HepG2 (cell line): ENCODE data around the gene SIK3. TPM values are rescaled to one million over a fixed set of nuclear protein-coding genes. Genes with fewer than 3 reads are reported as not detected.

Experiments
- ELF4 ChIP-seq: sonication (generic); formaldehyde crosslinking; IDR thresholded peaks from 2 replicates; pipeline ENCODE4 v1.5.0; 2020; ENCODE audit warnings: missing genetic modification reagents, mild to moderate bottlenecking, moderate library complexity, borderline replicate concordance
- FOSL1 ChIP-seq: sonication (generic); formaldehyde crosslinking; IDR thresholded peaks from 2 replicates; pipeline ENCODE4 v1.9.0; 2021; ENCODE audit warnings: missing genetic modification reagents, borderline replicate concordance
- HMG20A ChIP-seq: IDR thresholded peaks from 2 replicates; pipeline ENCODE4 v1.6.1; 2016; ENCODE audit warnings: borderline replicate concordance
- IKZF4 ChIP-seq: sonication (generic); formaldehyde crosslinking; IDR thresholded peaks from 2 replicates; pipeline ENCODE4 v1.5.1; 2020; ENCODE audit warnings: borderline replicate concordance, mild to moderate bottlenecking, low read depth, missing genetic modification reagents; ENCODE audit errors: not compliant biosample characterization
- LCORL ChIP-seq, 2 experiments: fragments of 450-650 bp in 1 of 2; sonication (generic) in 1 of 2; formaldehyde crosslinking in 1 of 2; IDR thresholded peaks; 2 replicates each; pipeline versions ENCODE4 v1.5.0 to v1.6.1; 2017 to 2020; ENCODE audit warnings: antibody characterized with exemption in 1 of 2, missing genetic modification reagents in 1 of 2
- NCOA1 ChIP-seq: sonication (generic); formaldehyde crosslinking; IDR thresholded peaks from 2 replicates; pipeline ENCODE4 v1.9.0; 2021; ENCODE audit warnings: missing genetic modification reagents
- PAF1 ChIP-seq: IDR thresholded peaks from 2 replicates; pipeline ENCODE4 v1.6.1; 2016; ENCODE audit warnings: missing genetic modification reagents, missing compliant biosample characterization
- SMARCC2 ChIP-seq: fragments of 450-650 bp; IDR thresholded peaks from 2 replicates; pipeline ENCODE4 v1.6.1; 2017; ENCODE audit warnings: antibody characterized with exemption, mild to moderate bottlenecking
- TARDBP ChIP-seq: sonication (generic); formaldehyde crosslinking; IDR thresholded peaks from 2 replicates; pipeline ENCODE4 v1.8.0; 2022; ENCODE audit warnings: mild to moderate bottlenecking, missing genetic modification reagents
- ZBTB25 ChIP-seq: IDR thresholded peaks from 2 replicates; pipeline ENCODE4 v1.6.1; 2018; ENCODE audit warnings: missing genetic modification reagents
- ZBTB34 ChIP-seq: sonication (generic); formaldehyde crosslinking; IDR thresholded peaks from 2 replicates; pipeline ENCODE4 v1.8.0; 2022; ENCODE audit warnings: mild to moderate bottlenecking, missing genetic modification reagents
- ZNF556 ChIP-seq: sonication (generic); formaldehyde crosslinking; IDR thresholded peaks from 2 replicates; pipeline ENCODE4 v1.4.0; 2020; ENCODE audit warnings: mild to moderate bottlenecking, missing genetic modification reagents, borderline replicate concordance
- ZNF562 ChIP-seq: sonication (generic); formaldehyde crosslinking; IDR thresholded peaks from 2 replicates; pipeline ENCODE4 v1.8.0; 2022; ENCODE audit warnings: missing genetic modification reagents, borderline replicate concordance
- ZNF841 ChIP-seq: sonication (generic); formaldehyde crosslinking; IDR thresholded peaks from 2 replicates; pipeline ENCODE4 v1.8.1; 2023; ENCODE audit warnings: missing genetic modification reagents, borderline replicate concordance
- polyA plus RNA-seq, 8 experiments: library from polyadenylated mRNA; depleted of rRNA in 3 of 8; stranded (reverse) in 7 of 8; unstranded in 1 of 8; fragments of >200 nt; fragmentation: Illumina TruSeq in 4 of 8; extraction: Trizol in 4 of 8; gene quantifications; 2 replicates each; pipeline versions ENCODE4 v1.2.1 to v1.2.3, GENCODE V29; 2011 to 2016; ENCODE audit warnings: low read depth in 4 of 8, missing spikeins in 1 of 8, mixed read lengths in 1 of 8; ENCODE audit not compliant: insufficient read depth in 1 of 8
- total RNA-seq, 5 experiments: library from RNA; depleted of rRNA; stranded (reverse); fragments of >200 nt; fragmentation: Illumina TruSeq; extraction: Trizol; gene quantifications; 2 replicates each; pipeline ENCODE4 v1.2.3, GENCODE V29; 2016; ENCODE audit warnings: low read depth in 1 of 5
- TF ChIP-seq, protein P1 (sequence below): IDR thresholded peaks from 2 replicates; pipeline ENCODE4 v1.6.1; 2016; ENCODE audit warnings: low read depth, missing genetic modification reagents, missing compliant biosample characterization
- TF ChIP-seq, protein P2 (sequence below): IDR thresholded peaks from 2 replicates; pipeline ENCODE4 v1.4.0; 2020; ENCODE audit warnings: mild to moderate bottlenecking, missing genetic modification reagents

SIK3 gene
- total and polyA plus RNA-seq, 2 of the 13 experiments (the other 11 are each of a cell fraction or from before 2014, with no cell fraction given), result 5.7 to 9.8 TPM

- no peak for TF ChIP-seq IKZF4 (CRISPR knock-in tag)
- TF ChIP-seq, protein P1, sequence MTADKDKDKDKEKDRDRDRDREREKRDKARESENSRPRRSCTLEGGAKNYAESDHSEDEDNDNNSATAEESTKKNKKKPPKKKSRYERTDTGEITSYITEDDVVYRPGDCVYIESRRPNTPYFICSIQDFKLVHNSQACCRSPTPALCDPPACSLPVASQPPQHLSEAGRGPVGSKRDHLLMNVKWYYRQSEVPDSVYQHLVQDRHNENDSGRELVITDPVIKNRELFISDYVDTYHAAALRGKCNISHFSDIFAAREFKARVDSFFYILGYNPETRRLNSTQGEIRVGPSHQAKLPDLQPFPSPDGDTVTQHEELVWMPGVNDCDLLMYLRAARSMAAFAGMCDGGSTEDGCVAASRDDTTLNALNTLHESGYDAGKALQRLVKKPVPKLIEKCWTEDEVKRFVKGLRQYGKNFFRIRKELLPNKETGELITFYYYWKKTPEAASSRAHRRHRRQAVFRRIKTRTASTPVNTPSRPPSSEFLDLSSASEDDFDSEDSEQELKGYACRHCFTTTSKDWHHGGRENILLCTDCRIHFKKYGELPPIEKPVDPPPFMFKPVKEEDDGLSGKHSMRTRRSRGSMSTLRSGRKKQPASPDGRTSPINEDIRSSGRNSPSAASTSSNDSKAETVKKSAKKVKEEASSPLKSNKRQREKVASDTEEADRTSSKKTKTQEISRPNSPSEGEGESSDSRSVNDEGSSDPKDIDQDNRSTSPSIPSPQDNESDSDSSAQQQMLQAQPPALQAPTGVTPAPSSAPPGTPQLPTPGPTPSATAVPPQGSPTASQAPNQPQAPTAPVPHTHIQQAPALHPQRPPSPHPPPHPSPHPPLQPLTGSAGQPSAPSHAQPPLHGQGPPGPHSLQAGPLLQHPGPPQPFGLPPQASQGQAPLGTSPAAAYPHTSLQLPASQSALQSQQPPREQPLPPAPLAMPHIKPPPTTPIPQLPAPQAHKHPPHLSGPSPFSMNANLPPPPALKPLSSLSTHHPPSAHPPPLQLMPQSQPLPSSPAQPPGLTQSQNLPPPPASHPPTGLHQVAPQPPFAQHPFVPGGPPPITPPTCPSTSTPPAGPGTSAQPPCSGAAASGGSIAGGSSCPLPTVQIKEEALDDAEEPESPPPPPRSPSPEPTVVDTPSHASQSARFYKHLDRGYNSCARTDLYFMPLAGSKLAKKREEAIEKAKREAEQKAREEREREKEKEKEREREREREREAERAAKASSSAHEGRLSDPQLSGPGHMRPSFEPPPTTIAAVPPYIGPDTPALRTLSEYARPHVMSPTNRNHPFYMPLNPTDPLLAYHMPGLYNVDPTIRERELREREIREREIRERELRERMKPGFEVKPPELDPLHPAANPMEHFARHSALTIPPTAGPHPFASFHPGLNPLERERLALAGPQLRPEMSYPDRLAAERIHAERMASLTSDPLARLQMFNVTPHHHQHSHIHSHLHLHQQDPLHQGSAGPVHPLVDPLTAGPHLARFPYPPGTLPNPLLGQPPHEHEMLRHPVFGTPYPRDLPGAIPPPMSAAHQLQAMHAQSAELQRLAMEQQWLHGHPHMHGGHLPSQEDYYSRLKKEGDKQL (CRISPR knock-in tag), result peak; percentile 76; the same call in 1 of the 2 replicates
- TF ChIP-seq ZNF556 (CRISPR knock-in tag), result no peak; the same call in 1 of the 2 replicates
- TF ChIP-seq ZNF562 (CRISPR knock-in tag), result no peak
- TF ChIP-seq ZBTB25 (CRISPR knock-in tag), result no peak
- TF ChIP-seq LCORL (IDR thresholded peaks at IDR 0.05), result no peak
- peak; percentile 64 for TF ChIP-seq LCORL (CRISPR knock-in tag; IDR thresholded peaks at IDR 0.05)
- peak; percentile 80 for TF ChIP-seq TARDBP (CRISPR knock-in tag)
- TF ChIP-seq PAF1, result no peak
- TF ChIP-seq SMARCC2, result no peak
- TF ChIP-seq, protein P2, sequence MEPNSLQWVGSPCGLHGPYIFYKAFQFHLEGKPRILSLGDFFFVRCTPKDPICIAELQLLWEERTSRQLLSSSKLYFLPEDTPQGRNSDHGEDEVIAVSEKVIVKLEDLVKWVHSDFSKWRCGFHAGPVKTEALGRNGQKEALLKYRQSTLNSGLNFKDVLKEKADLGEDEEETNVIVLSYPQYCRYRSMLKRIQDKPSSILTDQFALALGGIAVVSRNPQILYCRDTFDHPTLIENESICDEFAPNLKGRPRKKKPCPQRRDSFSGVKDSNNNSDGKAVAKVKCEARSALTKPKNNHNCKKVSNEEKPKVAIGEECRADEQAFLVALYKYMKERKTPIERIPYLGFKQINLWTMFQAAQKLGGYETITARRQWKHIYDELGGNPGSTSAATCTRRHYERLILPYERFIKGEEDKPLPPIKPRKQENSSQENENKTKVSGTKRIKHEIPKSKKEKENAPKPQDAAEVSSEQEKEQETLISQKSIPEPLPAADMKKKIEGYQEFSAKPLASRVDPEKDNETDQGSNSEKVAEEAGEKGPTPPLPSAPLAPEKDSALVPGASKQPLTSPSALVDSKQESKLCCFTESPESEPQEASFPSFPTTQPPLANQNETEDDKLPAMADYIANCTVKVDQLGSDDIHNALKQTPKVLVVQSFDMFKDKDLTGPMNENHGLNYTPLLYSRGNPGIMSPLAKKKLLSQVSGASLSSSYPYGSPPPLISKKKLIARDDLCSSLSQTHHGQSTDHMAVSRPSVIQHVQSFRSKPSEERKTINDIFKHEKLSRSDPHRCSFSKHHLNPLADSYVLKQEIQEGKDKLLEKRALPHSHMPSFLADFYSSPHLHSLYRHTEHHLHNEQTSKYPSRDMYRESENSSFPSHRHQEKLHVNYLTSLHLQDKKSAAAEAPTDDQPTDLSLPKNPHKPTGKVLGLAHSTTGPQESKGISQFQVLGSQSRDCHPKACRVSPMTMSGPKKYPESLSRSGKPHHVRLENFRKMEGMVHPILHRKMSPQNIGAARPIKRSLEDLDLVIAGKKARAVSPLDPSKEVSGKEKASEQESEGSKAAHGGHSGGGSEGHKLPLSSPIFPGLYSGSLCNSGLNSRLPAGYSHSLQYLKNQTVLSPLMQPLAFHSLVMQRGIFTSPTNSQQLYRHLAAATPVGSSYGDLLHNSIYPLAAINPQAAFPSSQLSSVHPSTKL (CRISPR knock-in tag), result peak; percentile 74
- TF ChIP-seq FOSL1 (CRISPR knock-in tag), result no peak
- TF ChIP-seq HMG20A (CRISPR knock-in tag), result peak; percentile 66; the same call in 1 of the 2 replicates
- TF ChIP-seq NCOA1 (CRISPR knock-in tag), result no peak
- no peak for TF ChIP-seq ELF4 (CRISPR knock-in tag)
- no peak for TF ChIP-seq ZNF841
- TF ChIP-seq ZBTB34 (CRISPR knock-in tag), result no peak; the same call in 1 of the 2 replicates
Observed at GRCh38 chr11:116828632-116829524, 269.4 kb downstream of the SIK3 start (continued).
